Body of pancreas (tissue), 4 donors: ENCODE measurements around the gene ZNF544.

Experiments
- CTCF ChIP-seq, 7 experiments: fragments of 450-650 bp in 4 of 7; fragments of 200-600 bp in 3 of 7; sonication (generic) in 3 of 7; IDR thresholded peaks; one replicate each; pipeline ENCODE4 v1.5.1; 2016 to 2019; ENCODE audit warnings: antibody characterized with exemption in 7 of 7
- POLR2A ChIP-seq, 3 donors: fragments of 450-650 bp; IDR thresholded peaks; one replicate each; pipeline ENCODE4 v1.6.1; 2016; ENCODE audit warnings: antibody characterized with exemption in 3 of 3, mild to moderate bottlenecking in 2 of 3

GRCh38 chr19:58284199-58284598, 55.5 kb downstream of the ZNF544 start:
- no peak for TF ChIP-seq CTCF (IDR thresholded peaks at IDR 0.05)
- TF ChIP-seq POLR2A (IDR thresholded peaks at IDR 0.05), result no peak
